ENCODE data around the gene FMN2. TPM values are rescaled to one million over a fixed set of nuclear protein-coding genes. Genes with fewer than 3 reads are reported as not detected.
"Not testable (repeated sequence)": the region's sequence is repeated elsewhere in the genome, so short reads cannot be mapped to it uniquely, and the experiment has no call there.

Gene FMN2
- total RNA-seq, 1 donor from 2014 or later: 61.1 TPM

DNA sequence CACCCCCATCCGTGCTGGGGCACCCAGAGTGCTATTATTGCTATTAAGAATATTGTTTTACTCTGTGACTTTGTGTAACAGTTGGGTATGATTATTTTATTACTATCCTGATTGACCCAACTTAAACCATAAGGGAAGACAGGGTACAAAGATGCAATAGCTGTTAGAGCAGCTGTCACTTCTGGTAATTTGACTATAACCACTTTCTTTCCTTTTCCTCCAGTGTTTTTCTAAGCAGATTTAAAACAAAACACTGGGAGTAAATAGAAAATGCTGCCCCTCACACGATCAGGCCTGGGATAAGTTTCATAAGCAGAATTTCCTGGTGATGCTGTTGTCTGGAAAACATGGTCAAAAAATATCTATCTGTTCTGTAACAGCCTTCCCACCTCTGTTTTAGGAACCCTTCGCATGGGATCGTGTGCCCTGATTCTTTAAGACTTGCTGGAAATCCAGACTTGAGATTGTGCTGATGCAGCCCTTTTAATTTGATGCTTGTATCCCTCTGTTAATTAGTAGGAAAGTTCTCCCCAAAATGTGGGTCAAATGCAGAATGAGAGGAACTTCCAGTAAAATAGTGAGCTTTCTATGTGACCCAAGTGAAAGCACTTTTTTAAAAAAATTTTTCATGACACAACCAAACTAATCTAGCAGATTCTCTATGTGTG lies 165.3 kb downstream of the FMN2 start:
- DNase-seq: no peak

DNA sequence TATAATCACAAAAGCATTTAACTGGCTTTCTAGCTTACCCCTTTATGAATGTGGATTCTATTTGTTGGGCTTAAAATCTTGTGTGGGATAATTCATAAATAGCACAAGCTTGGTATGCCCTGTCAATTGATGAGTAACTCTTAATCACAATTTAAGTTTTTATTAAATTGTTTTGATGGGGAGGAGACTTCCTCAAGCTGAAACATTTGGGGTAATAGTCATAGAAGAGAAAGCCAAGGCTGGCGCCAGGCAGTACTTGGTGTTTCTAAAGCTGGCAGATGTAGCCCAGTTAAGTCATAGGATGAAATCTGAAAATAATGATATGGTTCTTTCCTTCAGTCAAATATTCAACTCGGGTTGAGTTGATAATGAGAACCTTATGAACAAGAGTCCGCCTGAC lies 167.2 kb downstream of the FMN2 start:
- DNase-seq: no peak

DNA sequence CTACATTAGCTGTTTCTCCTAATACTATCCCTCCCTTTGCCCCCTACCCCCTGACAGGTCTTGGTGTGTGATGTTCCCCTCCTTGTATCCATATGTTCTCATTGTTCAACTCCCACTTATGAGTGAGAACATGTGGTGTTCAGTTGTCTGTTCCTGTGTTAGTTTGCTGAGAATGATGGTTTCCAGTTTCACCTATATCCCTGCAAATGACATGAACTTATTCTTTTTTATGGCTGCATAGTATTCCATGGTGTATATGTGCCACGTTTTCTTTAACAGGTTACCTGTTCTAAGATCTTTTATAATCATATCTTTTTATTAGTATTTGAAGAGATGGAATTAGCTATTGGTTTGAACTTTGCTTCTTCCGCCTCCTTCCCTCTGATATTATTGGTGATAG lies 172.8 kb downstream of the FMN2 start:
- DNase-seq: not testable (repeated sequence)

- DNase-seq: no peak
These were observed 179.4 kb downstream of the FMN2 start for GRCh38 chr1:240271081-240271480.

- no peak for DNase-seq
These were observed 182.9 kb downstream of the FMN2 start for GRCh38 chr1:240274569-240274968.

GRCh38 chr1:240275219-240275618 lies 183.5 kb downstream of the FMN2 start:
- not testable (repeated sequence) for DNase-seq

DNA sequence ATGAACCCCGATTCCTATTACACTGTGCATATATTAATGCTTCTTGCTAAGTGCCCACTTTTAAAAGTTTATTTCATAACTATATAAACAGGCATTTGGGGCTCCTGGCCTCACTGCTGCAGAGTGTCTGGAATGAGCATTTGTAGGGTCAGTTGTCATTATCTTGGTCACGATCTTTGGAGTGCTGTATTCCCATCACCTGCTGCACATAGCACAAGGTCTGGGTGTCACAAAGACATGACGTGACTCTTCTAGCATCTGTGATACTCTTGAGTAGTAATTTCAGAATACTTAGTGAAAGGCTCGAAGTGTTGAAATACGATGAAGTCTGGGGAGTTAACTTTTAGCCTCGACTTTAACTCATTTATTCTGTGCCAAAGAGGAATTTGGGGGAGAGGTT lies 186.4 kb downstream of the FMN2 start:
- no peak for DNase-seq

DNA sequence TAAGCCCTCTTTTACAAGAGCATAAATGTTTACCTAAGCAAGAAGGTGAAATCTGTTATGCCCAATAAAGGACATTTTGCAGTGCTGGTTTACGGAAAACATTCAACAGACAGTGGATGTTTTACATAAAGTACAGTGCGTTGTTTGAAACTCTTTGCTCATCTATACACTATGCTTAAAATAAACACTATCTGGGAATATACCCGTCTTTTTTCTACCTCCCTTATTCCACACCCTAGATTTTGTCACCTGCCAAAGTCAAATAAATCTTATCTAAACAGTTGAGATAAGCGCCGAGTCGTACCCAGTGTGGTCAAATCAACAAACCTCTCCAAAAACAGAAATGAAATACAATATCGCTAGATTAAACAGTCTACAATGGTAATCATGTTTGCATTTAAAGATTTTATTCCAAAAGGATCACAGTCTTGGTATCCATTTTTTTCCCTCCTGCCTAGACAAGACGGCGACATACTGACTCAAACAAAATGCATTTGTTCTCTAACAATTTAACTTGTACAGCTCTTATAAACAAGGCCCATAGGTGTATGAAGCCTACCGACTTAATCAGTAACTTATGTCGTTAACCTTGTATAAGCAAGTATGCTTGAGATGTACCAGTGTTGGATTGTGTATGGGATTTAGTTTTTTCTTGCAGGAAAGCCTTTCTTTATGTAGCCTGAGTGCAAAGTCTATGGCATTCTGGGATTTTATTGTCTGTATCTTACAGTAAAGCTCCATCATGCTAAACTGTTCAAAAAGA lies 189.1 kb downstream of the FMN2 start:
- DNase-seq: no peak

DNA sequence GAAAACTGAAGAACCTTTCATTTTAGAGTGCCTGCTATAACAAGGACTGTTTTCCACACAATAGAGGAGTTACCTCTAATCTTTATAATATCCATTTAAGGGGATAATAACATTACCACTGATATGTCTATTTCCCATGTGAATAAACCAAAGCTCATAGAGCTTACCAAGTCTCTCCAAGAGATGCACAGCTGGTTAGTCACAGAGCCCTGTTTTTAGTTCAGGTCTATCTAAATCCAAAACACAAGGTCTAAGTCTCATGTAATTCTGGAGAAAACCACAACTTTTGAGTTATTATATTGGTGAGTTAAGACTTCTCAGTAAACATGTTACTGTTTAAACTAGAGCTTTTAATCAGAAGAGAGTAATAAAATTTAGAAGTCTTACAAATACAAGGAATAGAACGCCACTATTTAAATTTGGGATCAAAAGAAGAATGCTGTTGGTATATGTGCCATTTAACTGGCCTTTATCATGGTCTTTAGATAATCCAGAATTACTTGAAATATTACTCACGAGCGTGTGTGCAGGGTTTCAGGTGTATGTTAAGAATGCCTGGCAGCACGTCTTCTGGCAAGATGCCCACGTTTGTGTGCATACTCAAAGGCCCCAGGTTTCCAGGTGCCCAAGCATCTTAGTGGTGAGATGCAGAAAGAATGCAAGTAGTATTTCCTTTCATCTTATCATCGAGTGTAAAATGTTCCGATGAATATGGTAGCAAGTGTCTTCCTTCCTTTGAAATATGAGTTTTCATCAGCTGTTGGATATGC lies 190.6 kb downstream of the FMN2 start:
- no peak for DNase-seq

DNA sequence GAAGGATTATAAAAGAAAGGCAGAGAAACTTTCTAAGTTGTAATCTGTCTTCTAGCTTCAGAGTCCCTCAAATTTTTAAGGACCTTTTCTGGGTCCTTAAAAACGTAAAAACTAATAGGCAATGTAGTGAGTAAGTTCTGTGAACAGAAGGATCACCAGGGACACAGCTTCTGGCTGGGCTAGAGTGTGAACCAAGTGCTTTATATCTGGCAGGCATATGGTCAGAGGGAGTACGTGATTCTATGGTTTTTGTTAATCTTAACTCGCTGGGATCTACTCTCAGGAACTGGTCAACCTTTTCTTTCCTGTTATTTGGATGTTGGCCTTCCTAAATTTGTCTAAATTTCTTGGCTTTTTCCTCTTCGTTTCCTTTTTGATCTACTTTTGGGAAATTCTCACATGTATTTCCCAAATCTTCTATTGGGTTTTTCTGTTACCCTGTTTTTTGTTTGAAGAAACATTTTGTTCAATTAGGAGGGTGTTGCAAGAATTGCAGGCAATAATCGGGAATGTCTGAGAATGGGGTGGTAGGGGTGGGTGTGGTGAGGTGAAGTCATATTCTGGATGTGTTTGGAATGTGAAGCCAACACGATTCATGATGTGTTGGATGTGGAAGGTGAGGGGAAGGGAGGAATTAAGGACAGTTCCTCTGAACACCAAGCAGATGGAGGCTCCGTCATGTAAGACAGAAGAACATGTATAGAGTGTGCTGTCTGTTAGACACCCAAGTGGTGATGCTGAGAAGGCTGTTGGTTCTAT lies 193.2 kb downstream of the FMN2 start:
- no peak for DNase-seq

GRCh38 chr1:240285540-240285939 lies 193.9 kb downstream of the FMN2 start:
- DNase-seq: no peak

GRCh38 chr1:240287722-240288121 lies 196.0 kb downstream of the FMN2 start:
- no peak for DNase-seq

DNA sequence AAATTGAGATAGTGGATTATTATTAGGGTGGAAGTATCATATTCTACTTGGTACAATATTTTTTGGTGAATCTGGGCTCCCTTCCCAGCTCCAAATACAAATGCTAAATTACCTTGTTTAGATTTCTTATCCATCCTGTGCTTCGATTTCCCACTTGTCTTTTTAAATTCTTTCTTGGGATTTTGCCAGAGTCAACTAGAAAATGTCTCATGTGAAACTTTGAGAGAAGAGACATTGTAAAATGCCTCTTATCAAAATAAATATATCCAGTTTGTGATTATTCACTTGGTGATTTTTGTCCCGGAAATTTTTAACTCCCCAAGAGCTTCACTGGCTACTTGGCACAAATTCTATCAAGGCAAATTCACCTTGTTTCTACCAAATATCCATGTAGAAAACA lies 202.0 kb downstream of the FMN2 start:
- no peak for DNase-seq

DNA sequence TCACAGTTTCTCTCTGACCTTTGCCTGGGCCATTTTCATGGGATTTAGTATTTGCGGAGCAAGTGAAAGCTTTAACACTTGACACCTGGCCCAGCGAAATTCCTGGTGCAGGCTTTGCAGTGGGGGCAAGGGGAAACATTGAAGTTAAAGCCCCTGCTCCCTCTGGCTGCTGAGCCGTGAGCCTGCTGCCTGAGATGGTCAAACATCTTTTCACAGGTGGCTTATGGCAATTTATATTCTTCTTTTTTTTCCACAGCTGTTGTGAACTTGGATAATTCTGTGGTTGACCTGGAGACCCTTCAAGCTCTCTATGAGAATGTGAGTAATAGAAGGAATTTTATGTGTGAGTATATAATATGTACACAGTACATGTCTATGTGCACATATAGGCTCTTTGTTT lies 202.9 kb downstream of the FMN2 start:
- no peak for DNase-seq

- no peak for DNase-seq
These were observed 204.1 kb downstream of the FMN2 start for GRCh38 chr1:240295811-240296210.

GRCh38 chr1:240304466-240304865 lies 212.8 kb downstream of the FMN2 start:
- DNase-seq: no peak

DNA sequence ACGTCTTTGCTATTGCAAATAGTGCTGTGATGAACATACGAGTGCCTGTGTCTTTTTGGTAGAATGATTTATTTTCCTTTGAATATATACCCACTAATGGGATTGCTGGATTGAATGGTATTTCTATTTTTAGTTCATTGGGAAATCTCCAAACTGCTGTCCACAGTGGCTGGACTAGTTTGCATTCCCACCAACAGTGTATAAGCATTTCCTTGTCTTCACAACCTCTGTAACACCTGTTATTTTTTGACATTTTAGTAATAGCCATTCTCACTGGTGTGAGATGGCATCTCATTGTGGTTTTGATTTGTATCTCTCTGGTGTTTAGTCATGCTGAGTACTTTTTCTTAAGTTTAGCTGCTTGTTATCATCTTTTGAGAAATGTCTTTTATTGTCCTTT lies 215.0 kb downstream of the FMN2 start:
- no peak for DNase-seq

DNA sequence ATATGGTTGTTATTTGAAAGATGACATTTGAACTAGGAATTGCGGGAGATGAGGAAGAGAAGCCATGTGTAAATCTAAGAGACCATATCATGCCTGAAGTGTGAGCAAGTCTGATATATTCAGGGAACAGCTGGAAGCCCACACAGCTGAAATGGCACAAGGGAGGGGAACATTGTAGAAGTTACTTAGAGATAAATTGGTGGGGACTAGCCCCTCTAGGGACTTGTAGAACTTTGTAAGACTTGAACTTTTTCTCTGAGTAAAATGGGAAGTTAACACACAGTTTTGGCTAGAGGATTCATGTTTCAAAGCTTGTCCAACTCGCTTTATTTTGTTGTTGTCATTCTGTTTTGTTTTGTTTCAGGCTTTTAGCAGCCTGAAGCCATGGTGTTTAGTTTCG lies 216.4 kb downstream of the FMN2 start:
- DNase-seq: no peak

DNA sequence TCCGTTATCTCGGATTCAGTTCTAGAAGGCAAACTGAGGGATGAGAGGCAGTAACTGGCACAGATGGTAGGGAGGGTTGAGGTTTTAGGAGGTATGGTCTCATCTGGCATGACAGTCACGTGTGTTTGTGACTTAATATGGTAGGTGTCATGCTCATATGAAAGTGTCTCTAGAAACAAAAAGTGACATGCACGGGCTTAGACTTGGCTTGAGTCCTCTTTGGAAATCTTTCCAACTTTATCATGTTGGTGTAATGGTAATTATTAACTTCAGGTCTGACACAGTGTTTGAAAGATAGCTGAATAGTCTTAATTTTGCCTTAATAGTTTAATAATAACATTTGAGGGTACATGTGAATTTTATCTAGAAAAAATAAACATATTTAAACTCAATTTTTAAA lies 218.1 kb downstream of the FMN2 start:
- no peak for DNase-seq

DNA sequence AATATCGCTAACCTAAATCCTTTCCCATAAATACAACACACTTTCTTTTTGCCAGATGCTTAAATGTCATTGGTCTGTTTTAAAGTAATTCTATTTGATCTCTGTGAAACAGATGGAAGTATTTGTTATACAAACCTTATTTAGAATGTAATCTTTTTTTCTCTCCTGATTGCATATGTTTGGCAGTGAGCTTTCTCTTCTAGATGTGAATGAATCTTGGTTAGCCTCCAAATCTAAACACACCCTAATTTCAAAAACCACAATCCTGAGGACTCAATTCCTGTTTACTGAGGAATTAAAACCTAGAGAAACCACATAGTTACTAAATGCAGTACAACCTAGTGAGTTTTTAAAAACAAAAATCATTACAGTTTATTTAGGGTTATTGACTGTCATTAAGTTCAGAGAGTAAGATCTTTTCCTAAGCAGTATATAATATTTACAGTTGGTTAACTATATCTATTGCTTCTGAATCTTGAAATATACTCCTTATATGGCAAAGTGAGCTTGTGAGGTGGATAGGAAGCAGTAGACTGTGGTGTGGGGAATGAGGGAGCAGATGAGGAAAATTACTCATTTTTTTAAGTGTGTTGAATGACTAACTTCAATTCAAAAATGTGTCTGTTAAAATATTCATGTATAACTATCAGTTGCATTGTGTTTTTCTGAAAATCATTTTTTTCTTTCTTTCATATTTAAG lies 218.7 kb downstream of the FMN2 start:
- DNase-seq: no peak

DNA sequence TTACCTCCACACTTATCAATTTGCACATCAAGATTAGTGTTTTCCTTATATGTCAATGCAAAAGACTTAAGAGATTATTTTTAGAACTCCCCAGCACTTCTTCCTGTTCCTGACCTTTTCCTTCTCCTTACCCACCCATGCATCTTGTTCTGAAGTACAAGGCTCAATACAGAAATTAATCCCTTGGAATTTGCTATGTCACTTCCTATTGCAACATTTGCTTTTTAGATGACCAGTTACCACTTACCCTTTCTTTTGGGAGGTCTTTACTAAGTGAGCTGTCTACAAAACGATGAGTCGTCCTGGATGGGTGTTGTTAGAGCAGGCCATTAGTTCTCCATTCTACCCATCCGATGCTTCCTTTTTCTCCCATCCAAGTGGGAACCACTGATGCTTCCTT lies 221.2 kb downstream of the FMN2 start:
- no peak for DNase-seq
